ENCODE results near the gene PPP1R14B.
"Not testable (repeated sequence)": the region's sequence is repeated elsewhere in the genome, so short reads cannot be mapped to it uniquely, and the experiment has no call there.

PPP1R14B gene

DNA sequence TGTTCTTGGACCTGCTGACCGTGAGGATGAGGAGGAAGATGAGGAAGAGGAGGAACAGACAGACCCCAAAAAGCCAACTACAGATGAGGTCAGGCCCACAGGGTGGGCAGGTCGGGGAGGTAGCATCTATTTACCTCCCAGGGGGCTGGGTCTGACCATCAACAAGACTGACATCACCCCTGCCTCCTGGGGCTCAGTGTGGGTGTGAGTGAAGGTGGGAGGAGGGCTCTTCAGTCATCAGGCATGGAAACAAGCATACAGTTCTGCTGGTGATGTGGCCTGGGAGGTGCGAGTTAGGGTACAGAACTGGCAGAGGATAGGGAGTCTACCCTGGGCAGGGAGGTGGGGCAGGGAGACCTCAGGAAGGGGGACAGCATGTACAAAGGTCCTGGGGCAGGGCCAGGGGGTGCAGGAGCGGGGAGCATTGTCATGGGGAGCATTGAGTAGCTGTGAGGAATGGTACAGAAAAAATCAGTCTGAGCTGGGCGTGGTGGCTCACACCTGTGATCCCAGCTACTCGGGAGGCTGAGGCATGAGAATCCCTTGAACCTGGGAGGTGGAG lies 13.5 kb upstream of the PPP1R14B start:
- DNase-seq = no peak

DNA sequence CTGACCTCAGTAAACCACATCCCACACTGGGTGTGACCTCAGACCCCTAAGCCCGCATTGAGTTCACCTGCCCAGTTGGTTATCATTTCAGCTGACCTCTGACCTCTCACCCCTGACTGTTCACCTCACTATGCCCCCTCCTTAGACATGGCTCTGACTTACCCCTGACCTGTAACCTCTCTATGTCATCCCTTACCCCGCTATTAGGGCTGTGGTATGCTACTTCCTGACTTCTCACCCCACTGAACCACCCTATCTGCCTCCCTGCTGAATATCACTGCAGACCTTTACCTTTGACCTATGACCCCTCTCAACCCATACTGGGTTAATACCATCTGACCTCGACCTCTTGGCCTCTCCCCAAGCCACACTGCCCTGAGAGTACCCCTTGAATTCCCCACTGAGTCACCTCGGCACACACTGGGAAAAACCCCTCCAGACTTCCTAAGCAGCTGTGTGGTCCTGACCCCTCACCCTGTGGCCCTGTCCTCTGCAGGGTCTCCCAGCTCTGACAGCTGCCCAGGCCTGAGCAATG lies 12.9 kb upstream of the PPP1R14B start:
- no peak for DNase-seq

DNA sequence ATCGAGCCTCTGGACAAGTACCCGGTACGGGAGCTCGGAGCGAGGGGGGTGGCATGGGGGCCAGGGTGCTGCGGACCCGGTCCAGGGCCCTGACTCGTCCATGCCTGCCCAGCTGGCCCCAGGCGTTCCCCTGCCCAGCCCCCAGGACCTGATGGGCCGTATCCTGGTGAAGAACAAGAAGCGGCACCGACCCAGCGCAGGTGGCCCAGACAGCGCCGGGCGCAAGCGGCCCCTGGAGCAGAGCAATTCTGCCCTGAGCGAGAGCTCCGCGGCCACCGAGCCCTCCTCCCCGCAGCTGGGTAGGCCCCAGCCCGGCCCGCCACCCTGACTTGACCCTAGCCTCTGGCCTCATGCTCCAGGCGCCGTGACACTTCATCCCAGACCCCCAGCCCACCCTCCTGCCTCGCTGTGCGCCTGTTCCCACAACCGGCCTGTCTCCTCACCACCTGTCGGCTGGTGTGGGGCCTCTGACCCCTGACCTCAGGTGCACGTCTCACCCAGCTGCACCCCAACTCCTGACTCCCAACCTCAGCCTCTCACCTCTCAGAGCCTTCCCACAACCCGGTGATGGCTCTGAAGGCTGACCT lies 12.3 kb upstream of the PPP1R14B start:
- DNase-seq = no peak

DNA sequence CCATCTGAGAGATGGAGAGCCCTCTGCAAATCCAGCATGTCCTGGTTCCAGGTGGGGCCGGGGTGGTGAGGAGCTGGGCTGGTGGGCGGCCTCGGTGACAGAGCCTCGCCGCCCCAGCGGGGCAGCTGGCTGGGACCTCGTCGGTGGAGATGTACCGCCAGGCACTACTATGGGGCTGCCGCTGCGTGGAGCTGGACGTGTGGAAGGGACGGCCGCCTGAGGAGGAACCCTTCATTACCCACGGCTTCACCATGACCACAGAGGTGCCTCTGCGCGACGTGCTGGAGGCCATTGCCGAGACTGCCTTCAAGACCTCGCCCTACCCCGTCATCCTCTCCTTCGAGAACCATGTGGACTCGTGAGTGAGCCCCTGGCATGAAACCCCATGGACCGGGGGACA lies 11.6 kb upstream of the PPP1R14B start:
- no peak for DNase-seq

DNA sequence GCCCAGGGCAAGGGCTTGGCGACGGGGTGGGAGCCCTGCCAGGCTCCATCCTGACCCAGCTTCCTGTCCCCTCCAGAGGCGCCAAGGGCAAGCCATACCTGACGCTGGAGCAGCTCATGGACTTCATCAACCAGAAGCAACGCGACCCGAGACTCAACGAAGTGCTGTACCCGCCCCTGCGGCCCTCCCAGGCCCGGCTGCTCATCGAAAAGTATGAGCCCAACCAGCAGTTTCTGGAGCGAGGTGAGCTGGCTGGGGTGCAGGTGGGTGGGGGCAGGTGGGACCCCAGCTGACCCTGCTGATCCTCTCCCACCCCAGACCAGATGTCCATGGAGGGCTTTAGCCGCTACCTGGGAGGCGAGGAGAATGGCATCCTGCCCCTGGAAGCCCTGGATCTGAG lies 9.6 kb upstream of the PPP1R14B start:
- no peak for DNase-seq

DNA sequence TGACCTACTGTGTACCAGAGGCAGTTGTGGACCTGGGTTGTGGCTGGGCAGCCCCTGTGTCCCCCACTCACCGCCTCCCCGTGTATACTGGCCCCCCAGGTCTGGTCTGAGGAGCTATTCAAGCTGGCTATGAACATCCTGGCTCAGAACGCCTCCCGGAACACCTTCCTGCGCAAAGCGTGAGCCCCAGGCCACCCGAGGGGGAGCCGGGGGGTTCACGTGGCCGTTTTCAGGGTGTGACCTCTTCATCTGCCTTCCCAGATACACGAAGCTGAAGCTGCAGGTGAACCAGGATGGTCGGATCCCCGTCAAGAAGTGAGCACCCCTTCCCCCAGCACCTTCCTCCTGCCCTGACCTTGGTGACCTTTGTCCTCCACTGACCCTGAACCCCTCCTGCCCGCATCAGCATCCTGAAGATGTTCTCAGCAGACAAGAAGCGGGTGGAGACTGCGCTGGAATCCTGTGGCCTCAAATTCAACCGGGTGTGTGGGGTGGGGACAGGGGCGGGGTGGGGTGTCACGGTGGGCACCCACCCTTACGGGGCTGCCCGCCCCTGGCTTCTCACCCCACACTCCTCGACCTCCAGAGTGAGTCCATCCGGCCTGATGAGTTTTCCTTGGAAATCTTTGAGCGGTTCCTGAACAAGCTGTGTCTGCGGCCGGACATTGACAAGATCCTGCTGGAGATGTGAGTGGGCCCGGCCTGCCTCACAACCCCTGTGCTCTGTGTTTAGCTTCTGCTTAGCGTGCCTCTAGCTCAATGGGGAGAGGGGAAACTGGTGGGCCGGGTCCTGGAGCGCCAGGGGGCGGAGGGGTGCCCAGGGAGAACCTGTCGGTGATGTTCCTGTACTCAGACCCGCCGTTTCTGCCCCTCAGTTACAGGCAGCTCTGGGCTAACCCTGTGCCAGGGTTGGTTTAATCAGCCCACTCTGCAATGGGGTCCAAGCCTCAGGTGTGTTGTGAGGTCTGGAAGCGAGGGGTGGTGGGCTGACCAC lies 8.7 kb upstream of the PPP1R14B start:
- no peak for DNase-seq

DNA sequence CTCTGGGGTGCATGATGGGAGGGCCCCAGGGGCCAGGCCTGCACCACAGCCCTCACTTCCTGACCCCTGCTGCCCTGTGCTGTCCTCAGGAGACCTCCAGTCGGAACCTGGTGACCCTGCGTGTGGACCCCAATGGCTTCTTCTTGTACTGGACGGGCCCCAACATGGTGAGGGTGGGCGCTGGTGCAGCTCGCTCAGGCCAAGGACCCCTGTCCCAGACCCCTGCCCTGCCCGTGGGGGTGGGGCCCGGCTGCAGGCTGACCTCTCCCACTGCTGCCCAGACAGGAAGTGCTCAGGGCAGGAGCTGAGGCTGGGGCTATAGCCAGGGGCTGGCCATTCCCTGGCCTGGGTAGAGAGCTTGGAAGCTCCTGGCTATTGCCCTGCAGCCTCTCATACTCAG lies 7.6 kb upstream of the PPP1R14B start:
- DNase-seq = no peak

DNA sequence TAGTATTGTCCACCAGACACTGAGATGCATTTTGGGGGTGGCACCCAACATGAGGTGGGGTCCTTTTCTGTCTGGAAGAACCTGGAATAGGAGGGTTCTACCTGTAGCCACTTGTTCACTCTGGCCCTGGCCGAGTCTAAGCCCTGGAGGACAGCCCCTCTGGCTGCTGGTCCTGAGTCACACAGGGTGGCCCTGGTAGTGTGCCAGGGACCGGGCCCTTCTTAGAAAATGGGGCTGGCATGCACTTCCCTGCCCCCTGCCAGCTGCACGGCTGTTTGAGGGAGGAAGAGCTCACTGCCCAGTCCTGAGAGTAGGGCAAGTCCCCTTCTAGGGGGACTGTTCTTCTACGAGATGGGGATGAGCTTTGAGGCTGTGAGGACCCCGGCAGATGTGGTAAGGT lies 6.7 kb upstream of the PPP1R14B start:
- no peak for DNase-seq

DNA sequence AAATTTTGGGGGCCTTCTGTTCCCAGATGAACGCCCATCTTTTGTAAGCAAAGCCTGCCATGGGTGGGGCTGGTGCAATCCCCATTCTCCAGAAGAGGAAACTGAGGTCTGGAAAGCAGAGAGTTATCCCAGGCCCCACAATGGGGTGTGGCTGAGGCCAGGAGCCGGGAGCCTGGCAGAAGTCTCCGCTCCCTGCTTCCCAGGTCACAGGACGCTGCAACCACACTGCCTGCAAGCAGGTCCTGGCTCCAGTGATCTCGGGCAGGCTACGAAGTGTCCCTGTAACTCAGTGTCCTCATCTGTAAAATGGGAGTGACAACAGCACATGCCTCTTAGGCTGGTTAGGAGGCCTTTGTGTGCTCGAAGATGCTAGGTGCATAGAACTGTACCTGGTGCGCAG lies 6.3 kb upstream of the PPP1R14B start:
- no peak for DNase-seq

DNA sequence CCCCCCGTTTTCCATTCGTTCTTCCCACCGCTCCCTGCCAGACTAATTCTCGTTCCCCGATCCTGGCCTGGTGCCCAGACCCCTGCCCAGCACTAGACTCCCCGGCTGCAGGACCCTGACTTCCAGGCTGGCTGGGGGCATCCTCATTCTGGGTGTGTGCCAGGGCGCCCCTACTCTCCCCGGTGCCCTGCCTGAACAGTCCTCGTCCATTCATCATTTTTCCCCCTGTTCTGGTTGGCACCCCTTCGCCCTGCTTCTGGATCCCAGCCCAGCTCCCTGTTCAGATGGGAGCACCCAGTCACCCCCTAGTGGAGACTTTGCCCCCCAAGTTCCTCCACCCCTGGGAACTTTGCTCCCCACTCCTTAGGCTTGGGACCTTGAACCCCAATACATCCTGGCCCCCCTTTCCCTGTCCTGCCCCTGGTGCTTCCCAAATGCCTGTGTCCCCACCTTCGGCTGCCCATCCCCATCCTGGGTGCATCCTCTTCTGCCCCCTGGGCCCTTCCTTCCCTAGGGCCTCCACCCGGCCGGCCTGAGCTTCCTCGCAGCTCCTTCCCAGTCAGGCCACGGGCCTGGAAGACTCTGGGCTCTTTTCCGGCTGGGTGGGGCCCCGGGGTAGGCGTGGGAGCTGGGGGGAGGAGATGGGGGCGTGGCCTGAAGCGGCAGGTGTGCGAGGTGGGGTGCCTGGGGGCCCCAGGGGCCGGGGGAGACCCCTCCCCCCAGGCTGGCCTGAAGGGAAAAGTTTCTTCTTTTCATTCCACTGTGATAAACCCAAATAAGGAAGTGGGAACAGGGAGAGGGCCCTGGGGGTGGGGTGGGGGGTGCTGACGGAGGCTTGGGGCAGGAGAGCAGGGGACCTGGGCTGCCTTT lies 5.5 kb upstream of the PPP1R14B start:
- peak; percentile 28 for DNase-seq

DNA sequence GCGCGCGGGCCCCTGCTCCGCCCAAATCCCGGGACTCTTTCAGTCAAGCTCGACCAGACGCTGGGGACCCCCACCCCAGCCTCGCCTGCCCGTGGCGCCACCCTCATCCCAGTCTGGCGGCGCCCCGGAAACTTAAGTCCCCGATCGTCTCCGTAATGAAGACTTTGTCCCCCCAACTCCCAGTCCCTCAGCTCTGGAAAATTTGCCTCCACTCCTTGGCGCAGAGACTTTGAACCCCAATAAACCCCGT lies 4.9 kb upstream of the PPP1R14B start:
- DNase-seq = no peak

DNA sequence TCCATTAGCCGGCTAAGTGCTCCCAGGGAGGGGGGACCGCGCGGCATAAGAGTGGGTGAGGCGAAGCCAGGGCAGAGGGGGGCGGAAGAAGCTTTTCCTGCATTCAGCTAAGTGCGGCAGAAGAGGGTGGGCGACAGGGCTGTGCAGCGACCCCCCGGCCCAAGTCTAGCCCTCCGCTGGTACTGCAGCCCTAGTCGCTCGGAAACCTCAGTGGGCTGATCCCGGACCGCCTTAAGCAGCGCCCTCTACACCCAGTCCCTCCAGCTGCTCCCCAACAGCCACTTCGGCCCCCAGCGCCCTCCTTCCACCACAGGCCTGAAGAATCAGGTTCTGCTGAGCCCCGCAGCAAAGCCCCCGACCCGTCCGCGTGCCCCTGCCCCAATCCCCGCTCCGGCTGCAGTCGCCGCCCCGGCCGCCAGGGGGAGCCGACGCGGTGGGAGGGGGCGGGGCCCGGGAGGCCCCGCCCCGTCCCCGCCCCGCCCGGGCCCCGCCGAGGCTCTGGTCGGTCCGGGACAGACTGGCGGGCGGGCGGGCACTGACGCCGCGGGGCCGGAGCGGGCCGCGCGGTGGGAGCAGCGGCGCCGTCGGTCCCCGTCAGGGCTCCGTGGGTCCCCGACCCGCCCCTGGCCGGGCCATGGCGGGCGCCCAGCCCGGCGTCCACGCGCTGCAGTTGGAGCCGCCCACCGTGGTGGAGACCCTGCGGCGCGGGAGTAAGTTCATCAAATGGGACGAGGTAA lies 4.4 kb upstream of the PPP1R14B start, which contains the start of gene PLCB3:
Gene PLCB3, plus strand, starts transcription at position 515 of the 737 bp plus-strand sequence. Its CDS starts 120 bp downstream, at position 635.
- DNase-seq = peak; percentile 75

DNA sequence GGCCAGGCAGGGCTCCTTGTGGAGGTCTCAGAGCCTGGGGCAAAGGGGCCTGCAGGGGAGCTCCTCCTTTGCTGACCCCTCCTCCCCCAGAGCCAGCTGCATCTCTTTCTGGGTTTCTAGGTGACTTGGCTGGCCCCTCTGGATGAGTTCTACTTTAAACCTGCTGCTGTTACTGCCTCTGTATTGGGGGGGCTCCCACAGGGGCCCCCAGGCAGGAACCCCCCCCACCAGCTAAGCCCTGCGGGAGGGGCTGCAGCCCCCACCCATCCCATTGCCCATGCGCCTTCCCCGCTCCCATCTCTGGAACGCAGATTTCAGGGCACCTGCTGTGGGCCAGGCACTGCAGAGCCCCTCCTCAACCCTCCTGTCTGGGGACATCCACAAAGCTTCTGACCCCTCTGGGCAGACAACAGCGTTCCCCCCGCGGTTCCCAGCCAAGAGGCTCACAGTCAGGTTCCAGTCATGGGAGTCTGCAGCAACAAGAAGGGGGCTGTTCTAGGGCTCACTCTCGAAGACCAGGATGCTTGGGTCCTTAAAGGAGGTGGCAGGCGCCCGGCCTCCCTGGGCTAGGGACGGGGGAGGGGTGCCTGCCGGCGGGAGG lies 3.8 kb upstream of the PPP1R14B start:
- no peak for DNase-seq

DNA sequence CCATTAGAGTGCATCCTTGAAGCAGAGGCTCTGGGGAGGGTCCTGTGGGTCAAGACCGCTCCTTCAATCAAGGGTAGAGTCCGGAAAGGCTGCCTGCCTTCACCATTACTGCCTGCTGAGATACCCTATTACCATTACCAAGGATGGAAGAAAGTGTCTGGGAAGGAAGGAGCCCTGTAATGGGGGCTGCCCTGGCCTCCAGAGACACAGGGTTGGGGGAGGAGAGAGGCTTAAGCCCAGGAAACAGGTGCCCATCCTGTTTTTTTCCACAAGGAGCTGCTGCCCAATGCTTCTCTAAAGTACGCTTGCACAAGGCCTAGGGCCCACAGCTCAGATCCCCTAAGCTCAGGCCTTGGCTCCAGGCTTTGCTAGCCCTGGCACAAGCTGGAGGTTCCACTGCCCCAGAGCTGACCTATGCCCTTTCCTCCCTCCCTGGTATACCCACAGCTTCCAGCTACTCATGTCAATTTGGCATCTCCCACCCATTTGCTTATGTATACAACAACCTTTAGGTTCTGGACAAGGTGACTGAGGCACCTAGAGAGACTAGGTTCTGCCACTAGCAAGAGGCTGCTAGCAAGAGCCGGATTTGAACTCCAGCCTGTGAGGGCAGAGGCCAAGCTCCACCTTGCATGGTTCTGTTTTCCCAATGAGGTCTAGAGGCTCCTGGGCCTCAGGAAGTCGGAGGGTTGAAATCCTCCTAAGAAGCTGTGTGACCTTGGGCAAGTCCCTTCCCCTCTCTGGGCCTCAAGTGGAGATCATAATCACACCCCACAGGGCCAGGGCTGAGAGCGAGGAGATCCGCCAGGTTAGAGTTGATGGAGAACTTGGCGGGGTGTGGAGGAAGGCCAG lies 3.0 kb upstream of the PPP1R14B start:
- peak; percentile 48 for DNase-seq

DNA sequence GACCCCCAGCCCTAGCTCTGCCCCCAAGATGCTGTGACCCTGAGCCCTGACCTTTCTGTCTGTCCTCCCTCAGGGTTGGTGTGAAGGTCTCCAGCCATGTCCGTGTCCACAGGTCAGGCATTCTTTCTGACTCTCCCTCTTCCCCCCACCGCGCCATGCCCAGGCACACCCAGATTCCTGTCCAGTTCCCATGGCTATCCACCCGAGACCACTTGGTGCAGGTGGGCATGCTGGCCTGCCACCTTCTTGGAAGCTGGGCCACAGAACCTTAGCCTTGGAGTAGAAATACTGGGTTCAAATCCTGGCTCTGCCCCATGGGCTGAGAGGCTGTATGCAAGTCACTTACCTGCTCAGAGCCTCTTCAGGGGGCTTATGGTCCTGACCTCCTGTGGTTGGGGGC lies 2.3 kb upstream of the PPP1R14B start:
- no peak for DNase-seq

DNA sequence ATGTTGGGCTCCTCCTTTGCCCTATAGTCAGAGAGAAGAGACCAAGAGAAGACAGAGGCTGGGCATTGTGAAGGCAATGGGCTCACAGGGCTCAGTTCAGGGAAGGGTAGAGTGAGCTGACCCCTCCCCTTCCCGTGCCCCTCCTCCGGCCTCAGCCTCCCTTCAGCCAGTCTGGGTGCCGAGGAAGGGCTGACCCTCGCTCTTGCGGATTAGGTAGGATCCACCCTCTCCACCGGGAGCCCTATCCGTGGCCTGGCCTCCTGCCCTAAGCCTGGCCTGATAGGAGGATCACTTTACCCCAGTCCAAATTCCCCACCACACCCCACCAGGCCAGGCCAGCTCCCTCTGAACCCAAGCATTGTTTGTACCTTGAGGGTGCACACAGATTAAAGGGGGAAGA lies 1.8 kb upstream of the PPP1R14B start:
- DNase-seq = peak; percentile 29

DNA sequence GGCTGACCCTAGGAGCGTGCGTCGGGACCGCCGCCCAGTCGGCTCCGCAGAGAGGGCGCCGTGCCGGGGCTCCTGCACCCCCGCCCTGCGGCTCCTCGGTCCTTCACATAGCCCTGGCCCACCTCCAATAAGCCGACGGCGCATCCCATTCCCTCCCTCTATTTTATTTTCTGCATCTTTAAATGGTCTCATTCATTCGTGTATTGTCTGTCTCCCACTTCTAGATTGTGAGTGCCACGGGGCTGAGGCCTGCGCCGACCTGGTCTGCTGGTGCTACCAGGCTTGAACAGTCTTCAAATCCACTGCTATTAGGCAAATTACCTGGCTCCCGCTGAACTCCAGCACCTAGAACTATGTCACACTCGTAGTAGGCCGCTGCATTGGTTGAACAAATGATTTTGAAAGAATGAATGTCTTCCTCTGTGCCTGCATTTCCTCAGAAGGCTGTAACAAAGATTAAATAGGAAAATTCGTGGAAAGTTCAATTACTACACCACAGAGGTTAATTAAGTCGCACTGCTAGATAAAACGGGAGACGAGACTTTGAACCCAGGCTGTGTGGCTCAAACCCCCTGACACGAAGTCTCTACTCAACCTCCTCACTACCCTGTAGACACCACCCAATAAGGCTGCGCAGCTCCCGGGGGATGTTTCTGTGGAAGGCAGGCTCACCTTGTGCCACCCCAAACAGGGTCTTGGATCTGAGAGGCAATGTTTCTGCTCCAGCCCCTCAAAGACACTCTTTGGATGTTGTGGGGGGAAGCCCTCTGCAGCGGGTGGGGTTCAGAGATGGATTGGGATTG lies 1.2 kb upstream of the PPP1R14B start:
- DNase-seq = peak; percentile 47

DNA sequence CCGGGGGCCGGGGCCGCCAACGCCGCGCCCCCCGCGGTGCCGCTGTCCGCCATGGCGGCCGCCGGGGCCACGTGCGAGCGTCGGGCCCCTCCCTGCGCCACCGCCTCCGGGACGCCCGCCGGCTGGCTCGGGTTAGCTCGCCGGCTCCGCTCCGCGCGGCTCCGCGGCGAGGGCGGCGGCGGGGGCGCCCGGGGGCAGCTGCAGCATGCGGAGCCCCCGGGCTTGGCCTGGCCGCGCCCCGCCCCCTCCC lies 197 bp downstream of the PPP1R14B start:
- DNase-seq = not testable (repeated sequence)

DNA sequence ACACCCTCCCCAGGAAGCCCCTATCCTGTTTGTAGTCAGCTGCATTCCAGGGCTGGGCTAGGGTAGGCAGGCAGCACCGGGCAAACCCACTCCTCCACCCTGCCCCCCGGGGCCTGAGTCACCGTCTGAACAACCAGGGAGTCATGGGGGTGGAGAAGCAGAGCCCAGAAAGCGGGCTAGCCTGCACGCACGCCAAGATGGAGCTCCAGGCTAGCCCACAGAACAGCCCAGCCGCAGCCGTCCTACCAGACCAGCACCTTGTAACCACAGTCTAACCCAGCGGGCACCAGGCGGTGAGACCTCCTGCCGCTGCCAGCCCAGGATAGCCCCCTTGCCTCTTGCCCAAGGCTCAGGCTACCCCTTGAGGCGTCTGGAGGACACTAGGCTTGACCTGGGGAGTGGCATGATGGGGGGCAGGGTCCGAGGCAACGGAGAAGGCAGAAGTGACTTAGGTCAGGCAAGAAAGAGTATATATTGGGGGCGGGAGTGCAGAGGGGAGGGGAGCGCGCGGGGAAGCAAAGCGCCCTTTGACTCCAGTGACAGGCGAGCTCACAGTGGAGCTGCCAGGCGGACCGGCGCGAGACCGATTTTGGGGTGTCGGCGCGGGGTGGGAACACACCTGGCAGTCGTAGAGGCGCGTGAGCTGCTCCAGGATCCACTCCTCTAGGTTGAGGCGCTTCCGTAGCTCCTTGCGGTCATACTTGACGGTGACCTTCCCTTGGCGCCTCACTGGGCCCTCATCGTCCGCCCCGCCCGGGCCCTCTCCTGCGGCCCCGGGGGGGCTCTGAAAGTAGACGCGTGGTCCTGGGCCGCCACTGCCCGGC lies 734 bp downstream of the PPP1R14B start:
- DNase-seq = peak; percentile 42

All from NCI-H82 (cell line).